ENCODE results near the gene PCNX1.

DNA sequence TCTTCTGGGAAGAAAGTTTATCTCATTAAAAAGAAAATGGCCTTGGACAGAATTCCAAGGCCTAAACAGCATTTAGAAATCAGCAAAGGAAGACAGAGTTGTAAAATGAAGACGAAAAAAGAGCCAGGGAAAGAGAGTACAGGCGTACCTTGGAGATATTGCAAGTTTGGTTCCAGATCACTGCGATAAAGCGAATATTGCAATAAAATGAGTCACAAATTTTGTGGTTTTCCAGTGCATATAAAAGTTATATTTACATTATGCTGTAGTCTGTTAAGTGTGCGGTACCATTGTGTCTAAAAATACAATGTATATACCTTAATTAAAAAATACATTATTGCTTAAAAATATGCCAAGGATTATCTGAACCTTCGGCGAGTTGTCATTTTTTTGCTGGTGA, 9.0 kb downstream of the PCNX1 start:
- TF ChIP-seq, protein P1, sequence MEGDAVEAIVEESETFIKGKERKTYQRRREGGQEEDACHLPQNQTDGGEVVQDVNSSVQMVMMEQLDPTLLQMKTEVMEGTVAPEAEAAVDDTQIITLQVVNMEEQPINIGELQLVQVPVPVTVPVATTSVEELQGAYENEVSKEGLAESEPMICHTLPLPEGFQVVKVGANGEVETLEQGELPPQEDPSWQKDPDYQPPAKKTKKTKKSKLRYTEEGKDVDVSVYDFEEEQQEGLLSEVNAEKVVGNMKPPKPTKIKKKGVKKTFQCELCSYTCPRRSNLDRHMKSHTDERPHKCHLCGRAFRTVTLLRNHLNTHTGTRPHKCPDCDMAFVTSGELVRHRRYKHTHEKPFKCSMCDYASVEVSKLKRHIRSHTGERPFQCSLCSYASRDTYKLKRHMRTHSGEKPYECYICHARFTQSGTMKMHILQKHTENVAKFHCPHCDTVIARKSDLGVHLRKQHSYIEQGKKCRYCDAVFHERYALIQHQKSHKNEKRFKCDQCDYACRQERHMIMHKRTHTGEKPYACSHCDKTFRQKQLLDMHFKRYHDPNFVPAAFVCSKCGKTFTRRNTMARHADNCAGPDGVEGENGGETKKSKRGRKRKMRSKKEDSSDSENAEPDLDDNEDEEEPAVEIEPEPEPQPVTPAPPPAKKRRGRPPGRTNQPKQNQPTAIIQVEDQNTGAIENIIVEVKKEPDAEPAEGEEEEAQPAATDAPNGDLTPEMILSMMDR (IDR thresholded peaks at IDR 0.05; ENCODE audit: insufficient read depth, low read length, poor library complexity, severe bottlenecking): no peak
- TF ChIP-seq EZH2phosphoT487 (conservative IDR thresholded peaks at IDR 0.05; ENCODE audit: low read length): no peak

Data from SU-DHL-6 (cell line).